ENCODE data around the gene TFDP3.

DNA sequence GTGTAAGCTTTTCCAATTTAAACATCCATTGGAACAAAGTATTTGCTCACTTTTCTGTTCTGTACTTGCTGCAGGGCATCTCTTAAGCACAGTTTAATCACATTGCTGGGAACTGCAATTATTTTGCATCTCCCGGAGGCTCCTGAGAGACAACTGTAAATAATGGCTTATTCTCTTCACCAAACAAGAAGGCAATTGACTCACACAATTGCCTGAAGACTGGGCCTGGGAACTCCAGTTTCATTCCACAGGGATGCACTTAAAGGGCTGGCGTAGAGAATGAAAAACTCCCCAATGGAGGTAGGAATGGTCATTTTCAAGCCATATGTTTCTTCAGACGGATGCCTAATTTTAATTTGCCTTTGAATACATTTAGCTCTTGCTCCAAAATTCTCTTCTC, 29.5 kb downstream of the TFDP3 start:
- TF ChIP-seq POLR2AphosphoS5 (IDR thresholded peaks at IDR 0.05; ENCODE audit: borderline replicate concordance, low read depth, low read length) (no peak), EZH2 (IDR thresholded peaks at IDR 0.05) (no peak)
